ENCODE results near the gene MAST2.

Gene MAST2

GRCh38 chr1:46026531-46026930 is 223.1 kb downstream of the MAST2 start:
- DNase-seq (ENCODE audit: low read depth) = no peak
- H3K4me3 ChIP-seq (ENCODE audit: low read depth, low read length) = no peak overlapping the region
- TF ChIP-seq MYC (IDR thresholded peaks at IDR 0.05; ENCODE audit: low read depth, low read length) (no peak), MAX (IDR thresholded peaks at IDR 0.05; ENCODE audit: low read depth, low read length) (no peak), CTCF (IDR thresholded peaks at IDR 0.05; ENCODE audit: low read depth, low read length) (no peak)

GRCh38 chr1:46027788-46028573 is 224.6 kb downstream of the MAST2 start:
- no peak overlapping the region for H3K4me3 ChIP-seq (ENCODE audit: low read depth, low read length)
- no peak for TF ChIP-seq POLR2A (IDR thresholded peaks at IDR 0.05; ENCODE audit: extremely low read depth, insufficient read length)
- no peak for TF ChIP-seq MYC (IDR thresholded peaks at IDR 0.05; ENCODE audit: low read depth, low read length)
- no peak for TF ChIP-seq MAX (IDR thresholded peaks at IDR 0.05; ENCODE audit: low read depth, low read length)
- no peak for TF ChIP-seq CTCF (IDR thresholded peaks at IDR 0.05; ENCODE audit: low read depth, low read length)
- no peak for DNase-seq (ENCODE audit: low read depth)

- DNase-seq (ENCODE audit: low read depth) = no peak
- no peak overlapping the region for H3K4me3 ChIP-seq (ENCODE audit: low read depth, low read length)
- TF ChIP-seq MYC (IDR thresholded peaks at IDR 0.05; ENCODE audit: low read depth, low read length) (no peak), CTCF (IDR thresholded peaks at IDR 0.05; ENCODE audit: low read depth, low read length) (no peak), MAX (IDR thresholded peaks at IDR 0.05; ENCODE audit: low read depth, low read length) (no peak), POLR2A (IDR thresholded peaks at IDR 0.05; ENCODE audit: extremely low read depth, insufficient read length) (no peak)
Measured at GRCh38 chr1:46030074-46030870, 226.9 kb downstream of the MAST2 start.

GRCh38 chr1:46030876-46031660 is 227.7 kb downstream of the MAST2 start:
- no peak for TF ChIP-seq POLR2A (IDR thresholded peaks at IDR 0.05; ENCODE audit: extremely low read depth, insufficient read length)
- no peak for TF ChIP-seq CTCF (IDR thresholded peaks at IDR 0.05; ENCODE audit: low read depth, low read length)
- no peak for TF ChIP-seq MYC (IDR thresholded peaks at IDR 0.05; ENCODE audit: low read depth, low read length)
- no peak for TF ChIP-seq MAX (IDR thresholded peaks at IDR 0.05; ENCODE audit: low read depth, low read length)
- DNase-seq (ENCODE audit: low read depth) = no peak
- no peak overlapping the region for H3K4me3 ChIP-seq (ENCODE audit: low read depth, low read length)

- TF ChIP-seq MYC (IDR thresholded peaks at IDR 0.05; ENCODE audit: low read depth, low read length) (no peak), MAX (IDR thresholded peaks at IDR 0.05; ENCODE audit: low read depth, low read length) (no peak), CTCF (IDR thresholded peaks at IDR 0.05; ENCODE audit: low read depth, low read length) (no peak), POLR2A (IDR thresholded peaks at IDR 0.05; ENCODE audit: extremely low read depth, insufficient read length) (no peak)
- DNase-seq (ENCODE audit: low read depth) = no peak
- H3K4me3 ChIP-seq (ENCODE audit: low read depth, low read length) = no peak overlapping the region
Measured at GRCh38 chr1:46034601-46035516, 231.4 kb downstream of the MAST2 start.
